Duodenal mucosa (tissue), 2 donors: ENCODE results near the gene DHX30.
A peak's percentile ranks its signal among the peaks of the same experiment; 100 is the strongest.

Experiments used
- H3K27ac ChIP-seq: one replicate; pipeline ENCODE4 v1.7.0; 2013; ENCODE audit warnings: low read depth, low read length
- H3K27me3 ChIP-seq, 2 donors: one replicate each; pipeline ENCODE4 v1.7.0; 2013; ENCODE audit warnings: low read length in 2 of 2, control low read depth in 1 of 2; ENCODE audit not compliant: insufficient read depth in 2 of 2, control insufficient read depth in 1 of 2
- H3K36me3 ChIP-seq, 2 donors: one replicate each; pipeline ENCODE4 v1.7.0; 2013; ENCODE audit warnings: low read length in 2 of 2, control low read depth in 1 of 2; ENCODE audit not compliant: insufficient read depth in 2 of 2, control insufficient read depth in 1 of 2
- H3K4me1 ChIP-seq, 2 donors: one replicate each; pipeline ENCODE4 v1.7.0; 2013; ENCODE audit warnings: low read length in 2 of 2, control low read depth in 1 of 2; ENCODE audit not compliant: insufficient read depth in 2 of 2, control insufficient read depth in 1 of 2
- H3K4me3 ChIP-seq, 2 donors: one replicate each; pipeline ENCODE4 v1.7.0; 2013; ENCODE audit warnings: low read length in 2 of 2, low read depth in 1 of 2
- H3K9ac ChIP-seq, 2 donors: one replicate each; pipeline ENCODE4 v1.7.0; 2013; ENCODE audit warnings: low read length in 2 of 2, low read depth in 1 of 2
- H3K9me3 ChIP-seq, 2 donors: one replicate each; pipeline ENCODE4 v1.7.0; 2013; ENCODE audit warnings: low read length in 2 of 2, control low read depth in 1 of 2; ENCODE audit not compliant: control insufficient read depth in 1 of 2

Gene DHX30

DNA sequence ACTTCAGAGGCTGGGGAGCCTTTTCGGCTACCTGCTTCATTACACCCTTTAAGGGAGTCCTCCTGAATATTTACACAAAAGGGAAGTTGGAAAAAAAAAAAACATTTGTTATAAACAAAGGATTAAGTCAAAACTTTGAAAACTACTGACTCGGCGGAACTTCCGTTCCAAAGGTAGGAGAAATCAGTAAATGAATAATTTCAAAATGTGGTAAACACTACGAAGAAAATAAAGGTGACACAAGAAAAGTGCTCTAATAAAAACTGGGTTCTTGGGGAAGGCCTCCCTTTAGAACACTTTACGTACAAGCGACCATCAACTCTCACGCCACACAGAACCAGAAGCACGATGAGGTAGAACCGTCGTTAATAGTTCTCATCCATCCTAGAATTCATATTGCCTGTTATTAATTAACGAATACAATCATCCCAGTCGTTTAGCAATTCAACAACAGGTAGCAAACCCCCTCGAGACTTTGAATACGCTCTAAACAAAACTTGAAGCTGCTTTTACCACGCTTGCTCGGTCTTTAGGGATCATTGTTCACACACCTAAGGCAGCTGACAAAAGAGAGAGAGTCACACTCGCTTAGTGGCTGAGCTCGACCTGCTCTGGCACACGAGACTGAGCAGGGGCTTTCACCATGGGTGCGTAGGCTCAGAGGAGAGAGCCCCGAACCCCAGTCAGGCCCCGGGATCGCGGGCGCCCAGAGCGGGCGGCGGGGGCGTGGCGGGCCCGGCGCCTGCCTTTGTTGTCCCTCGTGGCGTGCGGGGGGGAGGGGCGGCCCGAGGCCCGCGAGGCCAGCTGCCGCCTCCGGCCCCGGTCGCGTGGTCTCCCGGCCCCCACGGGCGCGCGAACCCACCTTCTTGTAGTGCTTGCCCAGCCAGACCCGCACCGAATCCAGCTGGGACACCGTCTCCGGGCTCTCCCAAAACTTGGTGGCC lies 21.9 kb upstream of the DHX30 start:
- H3K36me3 ChIP-seq: no peaks in the 10 kb centered on the region
- no peaks in the 10 kb centered on the region for H3K27me3 ChIP-seq
- peak overlapping the region; percentile 71 to 79 for H3K9ac ChIP-seq
- H3K4me1 ChIP-seq: peaks cover 15 to 20% of the 10 kb centered on the region in 2 donors
- peak overlapping the region; percentile 90 for H3K27ac ChIP-seq
- H3K9me3 ChIP-seq: no peaks in the 10 kb centered on the region
- H3K4me3 ChIP-seq: peak overlapping the region; percentile 86 to 87

DNA sequence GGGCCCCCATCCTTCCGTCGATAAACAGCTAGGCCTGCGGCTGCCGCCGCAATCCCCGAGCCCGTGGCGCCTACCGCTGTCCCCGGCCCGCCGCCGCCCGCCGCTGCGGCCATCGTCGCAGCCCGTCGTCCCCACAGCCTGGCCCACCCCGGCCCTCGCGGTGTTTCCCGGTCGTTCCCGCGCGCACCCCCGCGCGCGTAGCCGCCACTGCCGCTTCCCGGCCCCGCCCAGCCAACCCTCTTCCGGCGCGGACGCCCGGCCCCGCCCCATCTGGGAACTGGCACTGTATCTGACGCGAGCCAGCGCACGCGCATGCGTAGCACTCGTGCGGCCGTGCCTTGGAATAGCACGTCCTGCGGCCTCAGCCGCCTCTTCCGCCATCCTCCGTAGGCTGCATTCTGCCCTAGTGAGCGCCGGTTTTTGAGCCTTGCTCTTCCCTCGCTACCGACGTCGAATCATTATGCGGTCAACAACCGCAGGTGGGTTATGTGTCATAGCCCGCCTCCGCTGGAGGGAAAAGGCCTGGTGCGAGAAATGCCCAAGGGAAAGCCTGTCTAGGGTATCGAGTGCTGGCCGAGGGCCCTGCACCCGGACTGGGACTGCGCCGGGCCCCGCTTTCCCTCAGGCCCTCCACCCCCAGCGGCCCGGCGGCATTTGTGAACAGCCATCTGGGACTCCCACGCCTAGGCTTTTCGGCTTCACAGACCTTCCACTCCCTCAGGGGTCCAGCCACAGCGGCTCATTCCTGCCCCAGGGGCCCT lies 21.1 kb upstream of the DHX30 start, which contains the start of gene SMARCC1:
SMARCC1 (minus strand) TSS at position 209 of the 761 bp plus-strand sequence; CDS start at position 113, 96 bp downstream.
- Histone ChIP-seq H3K27me3 (no peaks in the 10 kb centered on the region), H3K4me3 (peak within 1 kb of the TSS; percentile 86 to 87), H3K4me1 (peaks cover 15 to 20% of the 10 kb centered on the region in 2 donors), H3K36me3 (no peaks in the 10 kb centered on the region), H3K9me3 (no peaks in the 10 kb centered on the region), H3K27ac (peak within 1 kb of the TSS; percentile 90), H3K9ac (peak within 1 kb of the TSS; percentile 78 to 97)

DNA sequence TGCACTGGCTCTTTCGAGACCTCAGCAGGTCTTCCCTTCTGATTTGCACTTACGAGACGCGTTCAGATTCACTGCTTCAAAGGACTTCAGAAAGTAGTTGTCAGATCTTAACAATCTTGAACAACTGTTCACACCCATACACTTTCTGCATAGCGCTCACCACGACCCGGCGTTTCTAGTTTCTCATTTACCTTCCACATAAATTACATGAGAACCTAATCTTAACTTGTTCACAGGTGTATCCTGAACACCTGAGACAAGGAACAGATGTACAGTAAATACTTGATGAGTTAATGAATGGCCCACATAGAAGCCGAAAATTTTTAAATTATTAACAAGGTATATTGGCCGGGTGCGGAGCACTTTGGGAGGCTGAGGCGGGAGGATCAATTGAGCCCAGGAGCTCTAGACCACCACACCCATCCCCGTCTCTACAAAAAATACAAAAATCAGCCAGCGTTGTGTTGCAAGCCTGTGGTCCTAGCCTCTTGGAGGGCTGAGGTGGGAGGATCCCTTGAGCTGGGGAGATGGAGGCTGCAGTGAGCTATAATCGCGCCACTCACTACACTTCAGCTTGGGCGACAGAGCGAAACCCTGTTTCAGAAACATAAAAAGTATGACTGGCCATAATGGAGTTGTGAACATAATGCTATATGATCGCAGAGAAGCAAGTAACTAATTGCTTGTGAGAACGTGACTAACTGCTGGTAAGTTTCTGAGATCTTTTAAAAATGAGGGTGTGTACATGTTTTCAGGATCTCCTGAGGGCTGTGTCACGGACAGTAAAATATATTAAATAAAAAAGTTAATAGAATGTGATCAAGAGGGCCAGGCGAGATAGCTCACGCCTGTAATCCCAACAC lies 20.3 kb upstream of the DHX30 start:
- H3K27ac ChIP-seq: peak overlapping the region; percentile 90
- no peaks in the 10 kb centered on the region for H3K9me3 ChIP-seq
- peaks cover 15 to 20% of the 10 kb centered on the region in 2 donors for H3K4me1 ChIP-seq
- H3K27me3 ChIP-seq: no peaks in the 10 kb centered on the region
- H3K4me3 ChIP-seq: peak overlapping the region; percentile 83 to 86
- peak overlapping the region; percentile 78 to 97 for H3K9ac ChIP-seq
- no peaks in the 10 kb centered on the region for H3K36me3 ChIP-seq

DNA sequence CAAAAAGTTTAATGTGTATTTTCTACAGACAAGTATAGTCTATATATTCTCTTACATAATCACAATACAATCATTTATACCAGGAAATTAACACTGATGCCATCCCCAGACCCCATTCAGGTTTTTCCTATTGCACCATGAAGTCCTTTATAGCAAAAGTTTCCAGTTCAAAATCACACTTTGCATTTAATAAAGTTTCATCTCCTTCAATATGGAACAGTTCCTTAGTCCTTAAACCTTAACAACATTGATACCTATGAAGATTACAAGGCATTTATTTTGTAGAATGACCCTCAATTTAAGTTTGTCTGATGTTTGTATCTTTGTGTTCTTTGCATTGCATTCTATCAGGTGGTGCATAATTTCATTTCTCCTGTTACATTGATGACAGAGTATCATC lies 19.3 kb upstream of the DHX30 start:
- no peaks in the 10 kb centered on the region for H3K9me3 ChIP-seq
- H3K36me3 ChIP-seq: no peaks in the 10 kb centered on the region
- H3K27ac ChIP-seq: no peak overlapping the region
- no peak overlapping the region for H3K4me3 ChIP-seq
- peaks cover 15 to 20% of the 10 kb centered on the region in 2 donors for H3K4me1 ChIP-seq
- H3K9ac ChIP-seq: no peak overlapping the region
- no peaks in the 10 kb centered on the region for H3K27me3 ChIP-seq

DNA sequence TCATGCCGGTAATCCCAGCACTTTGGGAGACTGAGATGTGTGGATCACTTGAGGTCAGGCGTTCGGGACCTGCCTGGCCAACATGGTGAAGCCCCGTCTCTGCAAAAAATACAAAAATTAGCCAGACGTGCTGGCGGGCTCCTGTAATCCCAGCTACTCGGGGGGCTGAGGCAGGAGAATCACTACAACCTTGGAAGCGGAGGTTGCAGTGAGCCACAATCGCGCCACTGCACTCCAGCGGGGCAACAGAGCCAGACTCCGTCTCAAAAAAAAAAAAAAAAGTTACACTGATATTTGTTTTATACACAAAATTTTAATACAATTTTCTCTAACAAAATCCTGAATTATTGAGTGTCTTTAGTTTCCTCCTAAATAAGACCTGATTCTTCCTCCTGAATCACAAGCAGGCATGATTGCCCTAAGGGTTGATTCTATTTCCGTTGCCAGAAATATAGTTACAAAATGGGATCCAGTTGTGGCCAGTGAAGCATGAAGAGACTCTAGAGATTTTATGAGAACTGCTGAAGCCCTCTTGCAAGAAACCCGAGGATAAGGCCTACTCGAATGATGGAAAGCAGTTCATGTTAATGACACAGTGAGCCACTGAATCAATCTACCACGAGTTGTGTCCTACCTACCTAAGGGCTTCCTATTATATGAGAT lies 11.6 kb upstream of the DHX30 start:
- no peak overlapping the region for H3K27ac ChIP-seq
- H3K9me3 ChIP-seq: no peaks in the 10 kb centered on the region
- no peak overlapping the region for H3K4me3 ChIP-seq
- H3K36me3 ChIP-seq: no peaks in the 10 kb centered on the region
- no peaks in the 10 kb centered on the region for H3K4me1 ChIP-seq
- H3K27me3 ChIP-seq: no peaks in the 10 kb centered on the region
- no peak overlapping the region for H3K9ac ChIP-seq

DNA sequence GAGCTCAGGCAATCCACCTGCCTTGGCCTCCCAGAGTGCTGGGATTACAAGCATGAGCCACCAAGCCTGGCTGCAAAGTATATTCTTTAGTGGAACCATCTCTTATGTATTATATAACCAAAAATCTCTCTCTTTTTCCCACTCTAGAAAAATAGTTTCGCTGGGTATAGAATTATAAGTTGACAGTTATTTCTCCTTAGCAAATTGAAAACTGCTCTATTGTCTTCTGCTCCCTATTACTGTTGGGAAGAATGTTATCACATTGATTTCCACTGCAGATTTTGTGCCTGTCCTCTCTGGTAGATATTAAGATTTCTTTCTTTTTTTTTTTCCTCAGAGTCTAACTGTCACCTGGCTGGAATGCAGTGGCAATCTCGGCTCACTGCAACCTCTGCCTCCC lies 10.2 kb upstream of the DHX30 start:
- Histone ChIP-seq H3K4me1 (no peaks in the 10 kb centered on the region), H3K27ac (no peak overlapping the region), H3K9ac (no peak overlapping the region), H3K4me3 (no peak overlapping the region), H3K27me3 (no peaks in the 10 kb centered on the region), H3K9me3 (no peaks in the 10 kb centered on the region), H3K36me3 (no peaks in the 10 kb centered on the region)

DNA sequence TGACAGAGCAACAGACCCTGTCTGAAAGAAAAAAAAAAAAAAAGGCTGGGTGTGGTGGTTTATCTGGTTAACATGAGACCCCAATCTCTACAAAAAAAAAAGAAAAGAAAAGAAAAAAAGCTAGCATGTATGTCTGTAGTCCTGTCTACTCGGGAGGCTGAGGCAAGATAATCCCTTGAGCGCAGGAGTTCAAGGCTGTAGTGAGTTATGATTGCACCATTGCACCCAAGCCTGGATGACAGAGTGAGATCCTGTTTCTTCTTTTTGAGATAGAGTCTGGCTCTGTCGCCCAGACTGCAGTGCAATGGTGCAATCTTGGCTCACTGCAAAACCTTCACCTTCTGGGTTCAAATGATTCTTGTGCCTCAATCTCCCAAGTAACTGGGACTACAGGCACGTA lies 8.4 kb upstream of the DHX30 start:
- H3K36me3 ChIP-seq: no peaks in the 10 kb centered on the region
- H3K27me3 ChIP-seq: no peaks in the 10 kb centered on the region
- no peak overlapping the region for H3K4me3 ChIP-seq
- no peaks in the 10 kb centered on the region for H3K9me3 ChIP-seq
- no peaks in the 10 kb centered on the region for H3K4me1 ChIP-seq
- H3K9ac ChIP-seq: no peak overlapping the region
- no peak overlapping the region for H3K27ac ChIP-seq

DNA sequence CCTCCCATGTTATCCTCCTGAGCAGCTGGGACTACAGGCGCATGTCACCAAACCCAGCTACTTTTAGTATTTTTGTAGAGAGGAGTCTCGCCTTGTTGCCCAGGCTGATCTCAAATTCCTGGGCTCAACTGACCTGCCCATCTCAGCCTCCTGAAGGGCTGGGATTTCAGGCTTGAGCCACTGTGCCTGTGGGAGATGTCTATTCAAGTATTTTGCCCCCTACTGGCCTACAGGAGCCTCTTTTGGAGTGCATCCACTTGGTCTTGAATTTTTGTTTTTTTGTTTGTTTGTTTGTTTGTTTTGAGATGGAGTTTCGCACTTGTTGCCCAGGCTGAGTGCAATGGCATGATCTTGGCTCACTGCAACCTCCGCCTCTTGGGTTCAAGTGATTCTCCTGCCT lies 3.2 kb upstream of the DHX30 start:
- Histone ChIP-seq H3K4me1 (peaks cover 16 to 21% of the 10 kb centered on the region in 2 donors), H3K36me3 (no peaks in the 10 kb centered on the region), H3K27ac (no peak overlapping the region), H3K4me3 (no peak overlapping the region), H3K9me3 (no peaks in the 10 kb centered on the region), H3K9ac (no peak overlapping the region), H3K27me3 (no peaks in the 10 kb centered on the region)

DNA sequence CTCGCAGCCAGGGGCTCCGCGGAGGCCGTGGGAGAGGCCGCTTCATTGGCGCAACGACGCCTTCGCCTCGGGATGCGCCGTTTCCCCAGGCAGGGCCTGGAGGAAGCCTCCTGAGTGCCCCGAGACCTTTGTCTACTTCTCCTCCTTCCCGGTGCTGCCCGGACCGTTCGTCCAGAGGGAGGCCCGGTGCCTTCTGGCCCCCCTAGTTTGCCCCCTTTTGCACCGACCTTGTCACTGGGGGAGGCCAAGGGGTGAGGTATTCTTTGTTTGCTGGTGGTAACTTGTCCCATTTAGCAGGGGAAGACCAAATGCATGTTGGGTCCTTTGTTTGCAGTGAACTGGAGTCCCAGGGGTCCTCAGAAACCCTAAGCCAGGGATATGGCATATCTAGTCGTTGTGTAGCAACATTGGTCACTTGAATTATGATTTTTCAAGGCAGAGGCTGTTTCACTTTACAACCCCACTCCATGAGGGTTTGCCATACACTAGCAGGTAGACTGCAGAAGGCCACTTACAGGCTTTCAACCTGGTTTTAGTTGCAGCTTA lies 615 bp downstream of the DHX30 start:
- H3K36me3 ChIP-seq: peaks cover 0 to 5% of the 10 kb centered on the region in 2 donors
- peak overlapping the region; percentile 86 to 91 for H3K4me3 ChIP-seq
- H3K4me1 ChIP-seq: peaks cover 16 to 21% of the 10 kb centered on the region in 2 donors

More for the DNA sequence above, 615 bp downstream of the DHX30 start:
- H3K9me3 ChIP-seq: no peaks in the 10 kb centered on the region
- no peaks in the 10 kb centered on the region for H3K27me3 ChIP-seq
- H3K9ac ChIP-seq: peak overlapping the region; percentile 67 to 94
- H3K27ac ChIP-seq: peak overlapping the region; percentile 92
